SK-N-MC (cell line): Measurements from ENCODE around the gene FUBP3.
"Not testable (repeated sequence)": the region's sequence is repeated elsewhere in the genome, so short reads cannot be mapped to it uniquely, and the experiment has no call there.

ENCODE experiments used
- FOXP2 ChIP-seq: optimal IDR thresholded peaks from 2 replicates; pipeline ENCODE3; 2011; ENCODE audit warnings: mild to moderate bottlenecking, moderate library complexity; ENCODE audit not compliant: insufficient read depth; ENCODE audit errors: extremely low read length, control extremely low read depth
- POLR2AphosphoS5 ChIP-seq: IDR thresholded peaks from 2 replicates; pipeline ENCODE4 v1.6.1; 2012; ENCODE audit warnings: mild to moderate bottlenecking, low read depth, low read length, borderline replicate concordance

GRCh38 chr9:130685945-130686344, 106.6 kb downstream of the FUBP3 start:
- TF ChIP-seq POLR2AphosphoS5, FOXP2: not testable (repeated sequence)
